ENCODE measurements around the gene STK11.

GRCh38 chr19:1214862-1215731 is 9.5 kb downstream of the STK11 start:
- TF ChIP-seq CTCF (IDR thresholded peaks at IDR 0.05): no peak
- peak in 1 of 2 donors; percentile 63 for TF ChIP-seq POLR2A (IDR thresholded peaks at IDR 0.05)
